HuH-7.5 (cell line): Measurements from ENCODE around the gene GBP3.
"Not testable (repeated sequence)": the region's sequence is repeated elsewhere in the genome, so short reads cannot be mapped to it uniquely, and the experiment has no call there.

Experiments
- DNase-seq: peaks from one replicate; pipeline ENCODE4 v3.0.0; 2011; ENCODE audit warnings: low spot score

Gene GBP3

GRCh38 chr1:88979054-88979748 is 43.5 kb downstream of the GBP3 start:
- DNase-seq, result no peak

- DNase-seq, result no peak
Measured at GRCh38 chr1:88976235-88976634, 46.4 kb downstream of the GBP3 start.

- not testable (repeated sequence) for DNase-seq
Measured at GRCh38 chr1:88974616-88975172, 48.0 kb downstream of the GBP3 start.

GRCh38 chr1:88973520-88974137 is 49.0 kb downstream of the GBP3 start:
- DNase-seq, result no peak

- DNase-seq, result no peak
Measured at GRCh38 chr1:88961647-88962275, 60.9 kb downstream of the GBP3 start.

- DNase-seq, result no peak
Measured at GRCh38 chr1:88961081-88961480, 61.6 kb downstream of the GBP3 start.
